Hepatocyte (in vitro differentiated cells): ENCODE measurements around the gene PITX3.

Experiments
- CTCF ChIP-seq: fragments of 200-600 bp; sonication (generic); IDR thresholded peaks from 2 replicates; pipeline ENCODE4 v1.5.1; 2016; ENCODE audit warnings: antibody characterized with exemption, mild to moderate bottlenecking; ENCODE audit not compliant: poor library complexity
- EZH2phosphoT487 ChIP-seq: fragments of 200-600 bp; sonication (generic); IDR thresholded peaks from one replicate; pipeline ENCODE4 v1.6.1; 2018; ENCODE audit warnings: antibody characterized with exemption, mild to moderate bottlenecking, low read depth, moderate library complexity; ENCODE audit not compliant: unreplicated experiment, severe bottlenecking

DNA sequence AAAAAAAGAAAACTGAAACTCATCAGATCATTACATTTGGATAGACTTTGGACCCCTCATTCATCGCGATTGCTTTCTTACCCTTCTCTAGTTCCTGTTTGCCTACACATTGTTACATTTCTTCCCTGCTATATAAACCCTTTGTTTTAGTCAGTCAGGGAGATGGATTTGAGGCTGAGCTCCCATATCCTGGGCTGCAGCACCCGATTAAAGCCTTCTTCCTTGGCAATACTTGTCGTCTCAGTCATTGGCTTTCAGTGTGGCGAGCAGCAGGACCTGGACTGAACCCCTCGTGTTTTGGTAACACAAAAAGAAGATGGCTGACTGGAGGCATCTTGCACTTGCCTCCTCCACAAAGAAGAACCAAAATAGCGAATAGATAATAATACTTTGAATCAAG is 49.4 kb downstream of the PITX3 start:
- no peak for TF ChIP-seq CTCF
- no peak for TF ChIP-seq EZH2phosphoT487
